ENCODE data around the gene ZNF639.
A peak's percentile ranks its signal among the peaks of the same experiment; 100 is the strongest.

Gene ZNF639

GRCh38 chr3:179336345-179336929, 13.6 kb downstream of the ZNF639 start:
- Histone ChIP-seq H3K27me3 (ENCODE audit: insufficient read depth, poor library complexity, severe bottlenecking) (no peaks in the 10 kb centered on the region), H3K4me3 (replicated peaks; ENCODE audit: insufficient read depth, low read length) (no peak overlapping the region), H3K27ac (replicated peaks) (no peak overlapping the region)
- TF ChIP-seq REST (IDR thresholded peaks at IDR 0.05; ENCODE audit: insufficient replicate concordance, low read depth) (no peak), POLR2AphosphoS5 (IDR thresholded peaks at IDR 0.05; ENCODE audit: low read depth) (no peak), CTCF (IDR thresholded peaks at IDR 0.05; ENCODE audit: insufficient read depth, low read length) (no peak), GABPA (IDR thresholded peaks at IDR 0.05; ENCODE audit: low read depth) (no peak), SPI1 (IDR thresholded peaks at IDR 0.05; ENCODE audit: borderline replicate concordance, low read depth) (no peak)
- DNase-seq (ENCODE audit: low read depth in 1 of 2, low spot score in 1 of 2) = no peak

DNA sequence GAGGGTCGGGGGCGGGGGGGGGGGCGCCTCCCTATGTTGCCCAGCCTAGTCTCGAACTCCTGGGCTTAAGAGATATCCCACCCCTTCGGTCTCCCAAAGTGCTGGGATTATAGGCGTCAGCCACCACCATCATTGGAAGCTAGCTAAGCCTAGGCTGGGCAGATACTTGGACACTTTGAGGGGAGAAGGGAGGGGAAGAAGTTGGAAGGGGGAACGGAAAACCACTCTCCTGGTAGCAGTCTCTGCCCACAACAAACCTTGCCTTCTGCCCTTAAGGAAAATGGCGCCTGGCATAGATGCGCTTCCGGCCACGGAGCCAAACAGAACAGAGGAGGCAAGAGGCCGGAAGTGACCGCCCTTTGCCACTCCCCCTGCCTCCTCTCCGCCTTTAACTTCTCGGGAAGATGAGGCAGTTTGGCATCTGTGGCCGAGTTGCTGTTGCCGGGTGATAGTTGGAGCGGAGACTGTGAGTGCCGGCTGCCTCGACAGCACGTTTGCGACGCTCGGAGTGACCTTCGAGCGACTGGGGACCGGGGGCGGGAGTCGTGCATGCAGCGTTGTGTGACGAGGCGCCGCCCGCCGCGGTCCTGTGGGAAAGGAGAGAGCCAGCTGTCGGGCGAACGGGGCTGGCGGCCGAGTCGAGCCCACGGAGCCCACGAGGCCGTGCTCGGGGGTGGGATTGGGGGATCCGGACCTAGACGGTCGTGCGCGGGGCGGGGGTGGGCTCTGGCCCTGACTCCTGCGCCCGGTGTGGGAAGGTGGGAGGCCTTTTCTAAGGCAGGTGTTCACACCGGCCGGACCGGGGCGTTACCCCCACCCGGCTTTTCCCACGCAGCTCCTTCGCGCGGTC, 24.7 kb downstream of the ZNF639 start, which contains the start of gene MFN1:
MFN1 (plus strand) TSS at position 365 of the 850 bp plus-strand sequence. CDS start 1,143 bp downstream, outside the sequence.
- H3K4me3 ChIP-seq (replicated peaks; ENCODE audit: insufficient read depth, low read length) = peak within 1 kb of the TSS; percentile 99
- peak within 1 kb of the TSS; percentile 73 for H3K27ac ChIP-seq (replicated peaks)
- TF ChIP-seq REST (IDR thresholded peaks at IDR 0.05; ENCODE audit: insufficient replicate concordance, low read depth) (no peak), POLR2AphosphoS5 (IDR thresholded peaks at IDR 0.05; ENCODE audit: low read depth) (peak; percentile 51), GABPA (IDR thresholded peaks at IDR 0.05; ENCODE audit: low read depth) (peak; percentile 86)
- peak; percentile 68 to 95 for DNase-seq (ENCODE audit: low read depth in 1 of 2, low spot score in 1 of 2)
- no peaks in the 10 kb centered on the region for H3K27me3 ChIP-seq (ENCODE audit: insufficient read depth, poor library complexity, severe bottlenecking)

GRCh38 chr3:179348325-179349013, 25.6 kb downstream of the ZNF639 start:
- TF ChIP-seq SPI1 (IDR thresholded peaks at IDR 0.05; ENCODE audit: borderline replicate concordance, low read depth) (no peak), REST (IDR thresholded peaks at IDR 0.05; ENCODE audit: insufficient replicate concordance, low read depth) (no peak)
- Histone ChIP-seq H3K27me3 (ENCODE audit: insufficient read depth, poor library complexity, severe bottlenecking) (no peaks in the 10 kb centered on the region), H3K4me3 (replicated peaks; ENCODE audit: insufficient read depth, low read length) (peak overlapping the region; percentile 99), H3K27ac (replicated peaks) (peak overlapping the region; percentile 73)
- peak; percentile 34 to 43 for DNase-seq (ENCODE audit: low read depth in 1 of 2, low spot score in 1 of 2)

Measured in HL-60 (cell line).